ENCODE results near the gene WNT7A. TPM values are rescaled to one million over a fixed set of nuclear protein-coding genes. Genes with fewer than 3 reads are reported as not detected.

Gene WNT7A
- total RNA-seq, 2 experiments from 2014 or later = 22.4 to 24.7 TPM

GRCh38 chr3:13808550-13808949, 71.3 kb downstream of the WNT7A start:
- Mint-ChIP-seq H3K9me3 (peaks cover 2% of the 10 kb centered on the region), H3K4me3 (no peak overlapping the region), H3K27me3 (peaks cover 4% of the 10 kb centered on the region), H3K36me3 (ENCODE audit: low read depth) (peaks cover 6% of the 10 kb centered on the region), H3K27ac (no peak overlapping the region), H3K4me1 (ENCODE audit: low read depth) (no peaks in the 10 kb centered on the region)
- peaks cover 12 to 39% of the 10 kb centered on the region in 2 experiments for H3K9me3 ChIP-seq (ENCODE audit: control insufficient read depth in 1 of 2, insufficient read depth in 1 of 2, low read length in 2 of 2)
- POLR2A ChIA-PET = no interaction called here
- no peak overlapping the region for H3K4me3 ChIP-seq (ENCODE audit: low read length)
- H3K4me1 ChIP-seq (ENCODE audit: insufficient read depth, low read length) = no peaks in the 10 kb centered on the region
- DNase-seq (no peak), ATAC-seq (ENCODE audit: poor library complexity) (no peak)
- H3K27ac ChIP-seq (ENCODE audit: low read depth in 1 of 2, low read length in 2 of 2) = no peak overlapping the region
- H3K27me3 ChIP-seq (ENCODE audit: control insufficient read depth in 1 of 2, insufficient read depth in 2 of 2, low read length in 2 of 2) = no peaks in the 10 kb centered on the region
- TF ChIP-seq, protein P1, sequence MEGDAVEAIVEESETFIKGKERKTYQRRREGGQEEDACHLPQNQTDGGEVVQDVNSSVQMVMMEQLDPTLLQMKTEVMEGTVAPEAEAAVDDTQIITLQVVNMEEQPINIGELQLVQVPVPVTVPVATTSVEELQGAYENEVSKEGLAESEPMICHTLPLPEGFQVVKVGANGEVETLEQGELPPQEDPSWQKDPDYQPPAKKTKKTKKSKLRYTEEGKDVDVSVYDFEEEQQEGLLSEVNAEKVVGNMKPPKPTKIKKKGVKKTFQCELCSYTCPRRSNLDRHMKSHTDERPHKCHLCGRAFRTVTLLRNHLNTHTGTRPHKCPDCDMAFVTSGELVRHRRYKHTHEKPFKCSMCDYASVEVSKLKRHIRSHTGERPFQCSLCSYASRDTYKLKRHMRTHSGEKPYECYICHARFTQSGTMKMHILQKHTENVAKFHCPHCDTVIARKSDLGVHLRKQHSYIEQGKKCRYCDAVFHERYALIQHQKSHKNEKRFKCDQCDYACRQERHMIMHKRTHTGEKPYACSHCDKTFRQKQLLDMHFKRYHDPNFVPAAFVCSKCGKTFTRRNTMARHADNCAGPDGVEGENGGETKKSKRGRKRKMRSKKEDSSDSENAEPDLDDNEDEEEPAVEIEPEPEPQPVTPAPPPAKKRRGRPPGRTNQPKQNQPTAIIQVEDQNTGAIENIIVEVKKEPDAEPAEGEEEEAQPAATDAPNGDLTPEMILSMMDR (IDR thresholded peaks at IDR 0.05) = no peak
- H3K36me3 ChIP-seq (ENCODE audit: insufficient read depth, low read length) = no peaks in the 10 kb centered on the region
- intact Hi-C loops (cut with DNase I, micrococcal nuclease) = no loop called here
- CTCF ChIA-PET = no interaction called here

DNA sequence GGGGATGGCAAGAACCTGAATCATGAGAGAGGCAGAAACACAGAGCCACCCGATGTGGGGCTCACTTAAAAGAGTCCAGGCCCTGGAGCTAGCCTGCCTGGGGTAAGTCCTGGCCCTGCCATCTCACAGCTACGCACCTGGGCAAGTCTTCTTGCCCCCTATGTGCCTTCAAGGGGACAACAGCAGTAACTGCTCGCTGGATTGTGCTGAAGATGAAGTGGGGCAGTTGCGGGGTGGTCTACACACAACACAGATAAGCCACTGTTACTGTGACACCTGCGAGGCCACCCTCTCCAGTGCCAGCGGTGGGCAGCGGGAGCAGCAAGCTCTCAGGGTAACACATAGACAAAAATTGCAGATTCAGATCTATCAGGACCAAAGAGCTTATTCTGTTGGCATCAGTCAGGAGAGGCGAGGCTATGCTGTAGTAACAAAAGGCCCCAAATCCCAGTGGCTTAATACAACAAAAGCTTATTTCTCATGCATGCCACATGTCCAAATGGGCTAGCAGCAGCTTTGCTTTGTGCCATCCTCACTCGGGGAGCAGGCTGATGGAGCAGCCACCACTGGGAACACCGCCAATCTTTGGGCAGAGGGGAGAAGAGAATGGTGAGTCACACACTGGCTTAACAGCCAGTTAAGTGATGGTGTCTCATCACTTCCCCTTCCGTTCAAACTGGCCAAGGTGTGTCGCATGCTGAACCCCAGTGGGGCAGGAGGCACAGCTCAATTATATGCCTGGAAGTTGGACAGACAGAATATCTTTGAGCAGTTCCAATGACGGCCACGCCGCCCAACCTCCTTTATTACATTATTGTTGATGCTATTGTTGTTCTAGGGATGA, 78.3 kb downstream of the WNT7A start:
- ATAC-seq (ENCODE audit: poor library complexity) (no peak), DNase-seq (no peak)
- H3K36me3 Mint-ChIP-seq (ENCODE audit: low read depth) = no peaks in the 10 kb centered on the region
- H3K9me3 Mint-ChIP-seq = no peaks in the 10 kb centered on the region
- Histone ChIP-seq H3K9me3 (ENCODE audit: control insufficient read depth in 1 of 2, insufficient read depth in 1 of 2, low read length in 2 of 2) (peaks cover 0 to 7% of the 10 kb centered on the region in 2 experiments), H3K4me3 (ENCODE audit: low read length) (no peak overlapping the region), H3K27me3 (ENCODE audit: control insufficient read depth in 1 of 2, insufficient read depth in 2 of 2, low read length in 2 of 2) (no peaks in the 10 kb centered on the region), H3K36me3 (ENCODE audit: insufficient read depth, low read length) (no peaks in the 10 kb centered on the region), H3K4me1 (ENCODE audit: insufficient read depth, low read length) (no peaks in the 10 kb centered on the region), H3K27ac (ENCODE audit: low read depth in 1 of 2, low read length in 2 of 2) (no peak overlapping the region)
- ChIA-PET CTCF (interaction anchor here (1.0 kb wide), 1 partner anchor 79 kb away, joined by 4 read pairs; the partner anchor contains the start of gene WNT7A), POLR2A (no interaction called here)
- H3K27ac Mint-ChIP-seq = no peak overlapping the region
- no peaks in the 10 kb centered on the region for H3K4me1 Mint-ChIP-seq (ENCODE audit: low read depth)
- H3K27me3 Mint-ChIP-seq = peaks cover under 1% of the 10 kb centered on the region
- TF ChIP-seq, protein P1 (IDR thresholded peaks at IDR 0.05) = no peak
- intact Hi-C loops (cut with DNase I, micrococcal nuclease) = no loop called here
- no peak overlapping the region for H3K4me3 Mint-ChIP-seq

DNA sequence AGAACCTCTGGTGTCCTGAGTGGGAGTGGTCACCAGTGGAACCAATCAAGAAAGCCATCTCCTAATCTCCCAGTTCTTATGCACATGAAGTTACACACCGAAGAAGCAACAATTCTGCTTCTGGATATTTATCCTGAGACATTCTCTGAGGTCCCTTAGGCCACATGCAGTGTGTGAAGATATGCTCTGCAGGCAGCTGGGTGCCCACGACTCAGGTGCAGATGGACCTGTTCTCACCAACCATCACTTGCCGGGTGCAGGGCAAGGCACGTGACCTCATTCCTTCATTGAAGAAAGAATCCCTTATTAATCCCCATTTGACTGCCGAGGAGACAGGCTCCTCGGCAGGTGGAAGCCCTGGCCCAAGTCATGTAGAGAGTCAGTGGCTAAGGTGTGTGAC, 79.8 kb downstream of the WNT7A start:
- intact Hi-C loops (cut with DNase I, micrococcal nuclease) = no loop called here

More for the DNA sequence above, 79.8 kb downstream of the WNT7A start:
- H3K4me3 Mint-ChIP-seq = no peak overlapping the region
- no peak overlapping the region for H3K27ac Mint-ChIP-seq
- no peaks in the 10 kb centered on the region for H3K4me1 Mint-ChIP-seq (ENCODE audit: low read depth)
- H3K4me3 ChIP-seq (ENCODE audit: low read length) = no peak overlapping the region
- no peaks in the 10 kb centered on the region for H3K36me3 Mint-ChIP-seq (ENCODE audit: low read depth)
- ChIA-PET POLR2A (no interaction called here), CTCF (no interaction called here)
- H3K9me3 ChIP-seq (ENCODE audit: control insufficient read depth in 1 of 2, insufficient read depth in 1 of 2, low read length in 2 of 2) = peaks cover 0 to 7% of the 10 kb centered on the region in 2 experiments
- H3K27me3 Mint-ChIP-seq = peaks cover 4% of the 10 kb centered on the region
- no peaks in the 10 kb centered on the region for H3K36me3 ChIP-seq (ENCODE audit: insufficient read depth, low read length)
- DNase-seq = no peak
- no peaks in the 10 kb centered on the region for H3K4me1 ChIP-seq (ENCODE audit: insufficient read depth, low read length)
- no peaks in the 10 kb centered on the region for H3K27me3 ChIP-seq (ENCODE audit: control insufficient read depth in 1 of 2, insufficient read depth in 2 of 2, low read length in 2 of 2)
- no peak overlapping the region for H3K27ac ChIP-seq (ENCODE audit: low read depth in 1 of 2, low read length in 2 of 2)
- no peak for ATAC-seq (ENCODE audit: poor library complexity)
- TF ChIP-seq, protein P1 (IDR thresholded peaks at IDR 0.05) = no peak
- H3K9me3 Mint-ChIP-seq = no peaks in the 10 kb centered on the region

Data from CD4-positive, alpha-beta T cell (primary cell).